Lower leg skin (tissue), 4 donors: Measurements from ENCODE around the gene TTC39C. TPM values are rescaled to one million over a fixed set of nuclear protein-coding genes. Genes with fewer than 3 reads are reported as not detected.

Experiments used
- DNase-seq, 2 donors: peaks; one replicate each; pipeline ENCODE4 v3.0.0-alpha.2; 2019; ENCODE audit warnings: low spot score in 2 of 2
- H3K4me3 ChIP-seq: fragments of 200-600 bp; sonication (generic); 2 replicates; pipeline ENCODE4 v1.5.1; 2017; ENCODE audit warnings: mild to moderate bottlenecking, low read depth; ENCODE audit not compliant: poor library complexity, severe bottlenecking
- CTCF ChIP-seq, 3 donors: fragments of 450-650 bp; IDR thresholded peaks; one replicate each; pipeline ENCODE4 v1.5.1; 2016; ENCODE audit warnings: antibody characterized with exemption in 3 of 3, mild to moderate bottlenecking in 3 of 3, moderate library complexity in 2 of 3
- POLR2A ChIP-seq, 2 donors: fragments of 450-650 bp; IDR thresholded peaks; one replicate each; pipeline ENCODE4 v1.6.1; 2016 to 2017; ENCODE audit warnings: antibody characterized with exemption in 2 of 2, mild to moderate bottlenecking in 1 of 2, moderate library complexity in 1 of 2
- WGBS, 2 donors: methylation state at CpG; one replicate each; pipeline ENCODE4 v1.1.5; 2018; 5-methylcytosine and 5-hydroxymethylcytosine counted together
- intact Hi-C: fragments of 100-400 bp; cut with DNase I; formaldehyde crosslinking; loops from one replicate; pipeline ENCODE4 v1.15.0; 2023; ENCODE audit warnings: low total_unique reads
- total RNA-seq, 4 donors: library from RNA; depleted of rRNA; stranded (reverse); fragments of >200 nt; gene quantifications; one replicate each; pipeline ENCODE4 v1.1.0, GENCODE V29; 2016

The TTC39C gene
- total RNA-seq, 4 donors from 2014 or later, result 66.6 to 96.7 (median 82.1) TPM

GRCh38 chr18:23970161-23971096, 44.1 kb upstream of the TTC39C start:
- no peak for TF ChIP-seq CTCF (IDR thresholded peaks at IDR 0.05)
- no peak for TF ChIP-seq POLR2A (IDR thresholded peaks at IDR 0.05)
- intact Hi-C loops, result no loop called here
- DNase-seq, result no peak
- WGBS, 2 donors, result 72 to 87% methylated on average over 7 of the region's 7 CpGs
- H3K4me3 ChIP-seq, result no peak overlapping the region

GRCh38 chr18:23971097-23971440, 43.5 kb upstream of the TTC39C start:
- DNase-seq, result no peak

GRCh38 chr18:23971666-23972230, 42.8 kb upstream of the TTC39C start:
- DNase-seq, result no peak
- WGBS, 2 donors, result 86 to 90% methylated on average over 5 of the region's 5 CpGs
- H3K4me3 ChIP-seq, result no peak overlapping the region
- intact Hi-C loops, result no loop called here
- TF ChIP-seq POLR2A (IDR thresholded peaks at IDR 0.05) (no peak), CTCF (IDR thresholded peaks at IDR 0.05) (no peak)

More at GRCh38 chr18:23971097-23971440, 43.5 kb upstream of the TTC39C start:
- WGBS, 2 donors, result 88 to 93% methylated on average over 5 of the region's 5 CpGs
- TF ChIP-seq CTCF (IDR thresholded peaks at IDR 0.05), result no peak
- no peak for TF ChIP-seq POLR2A (IDR thresholded peaks at IDR 0.05)
- intact Hi-C loops, result no loop called here
- no peak overlapping the region for H3K4me3 ChIP-seq

- intact Hi-C loops, result no loop called here
- TF ChIP-seq CTCF (IDR thresholded peaks at IDR 0.05), result no peak
- TF ChIP-seq POLR2A (IDR thresholded peaks at IDR 0.05), result no peak
- no peak overlapping the region for H3K4me3 ChIP-seq
- no peak for DNase-seq
- WGBS, 2 donors, result 56 to 68% methylated on average over 6 of the region's 6 CpGs
Measured at GRCh38 chr18:23972453-23972852, 42.1 kb upstream of the TTC39C start.

GRCh38 chr18:23977103-23977502, 37.5 kb upstream of the TTC39C start:
- intact Hi-C loops, result no loop called here
- no peak for DNase-seq
- WGBS, 2 donors, result 95 to 98% methylated on average over 7 of the region's 7 CpGs
- H3K4me3 ChIP-seq, result no peak overlapping the region
- no peak for TF ChIP-seq POLR2A (IDR thresholded peaks at IDR 0.05)
- no peak for TF ChIP-seq CTCF (IDR thresholded peaks at IDR 0.05)
